GM18951 (cell line): ENCODE measurements around the gene OR14J1.
"Not testable (repeated sequence)": the region's sequence is repeated elsewhere in the genome, so short reads cannot be mapped to it uniquely, and the experiment has no call there.

Source experiments
- POLR2A ChIP-seq: IDR thresholded peaks from 4 replicates; pipeline ENCODE4 v1.6.1; 2011; ENCODE audit warnings: mild to moderate bottlenecking; ENCODE audit not compliant: insufficient read length, insufficient read depth; ENCODE audit errors: extremely low read depth
- in situ Hi-C: fragments of 300-500 bp; cut with MboI; formaldehyde crosslinking; loops from one replicate; pipeline ENCODE4 v1.12.0; 2022; ENCODE audit warnings: low sequenced_read_pairs, mixed read lengths, inconsistent platforms; ENCODE audit not compliant: unreplicated experiment

OR14J1 gene

GRCh38 chr6:29301316-29301715 is at the start of gene OR14J1:
Gene OR14J1 (plus strand): TSS chr6:29301701. CDS start chr6:29306690, 4,989 bp downstream.
- no peak for TF ChIP-seq POLR2A
- in situ Hi-C loops = no loop called here

- in situ Hi-C loops = no loop called here
- no peak for TF ChIP-seq POLR2A
These were observed 49.8 kb upstream of the OR14J1 start for GRCh38 chr6:29251736-29252135.

GRCh38 chr6:29255530-29255929 is 46.0 kb upstream of the OR14J1 start:
- in situ Hi-C loops = no loop called here
- no peak for TF ChIP-seq POLR2A

GRCh38 chr6:29259721-29260120 is 41.8 kb upstream of the OR14J1 start:
- no peak for TF ChIP-seq POLR2A
- in situ Hi-C loops = no loop called here

- TF ChIP-seq POLR2A = no peak
- in situ Hi-C loops = no loop called here
These were observed 38.5 kb upstream of the OR14J1 start for GRCh38 chr6:29263001-29263400.

- in situ Hi-C loops = no loop called here
- no peak for TF ChIP-seq POLR2A
These were observed 7.0 kb upstream of the OR14J1 start for GRCh38 chr6:29294499-29294914.

GRCh38 chr6:29295181-29295585 is 6.3 kb upstream of the OR14J1 start:
- TF ChIP-seq POLR2A = no peak
- in situ Hi-C loops = no loop called here

GRCh38 chr6:29295623-29296022 is 5.9 kb upstream of the OR14J1 start:
- no peak for TF ChIP-seq POLR2A
- in situ Hi-C loops = no loop called here

GRCh38 chr6:29319931-29320330 is 18.4 kb downstream of the OR14J1 start:
- in situ Hi-C loops = no loop called here

GRCh38 chr6:29323332-29323731 is 21.8 kb downstream of the OR14J1 start:
- in situ Hi-C loops = not testable (repeated sequence)

More at GRCh38 chr6:29319931-29320330, 18.4 kb downstream of the OR14J1 start:
- TF ChIP-seq POLR2A = no peak

- in situ Hi-C loops = no loop called here
- TF ChIP-seq POLR2A = no peak
These were observed 24.3 kb downstream of the OR14J1 start for GRCh38 chr6:29325777-29326176.

GRCh38 chr6:29332676-29333075 is 31.2 kb downstream of the OR14J1 start:
- in situ Hi-C loops = no loop called here
- TF ChIP-seq POLR2A = no peak

GRCh38 chr6:29336269-29336668 is 34.8 kb downstream of the OR14J1 start:
- TF ChIP-seq POLR2A = no peak
- in situ Hi-C loops = no loop called here

- in situ Hi-C loops = no loop called here
- TF ChIP-seq POLR2A = no peak
These were observed 43.9 kb downstream of the OR14J1 start for GRCh38 chr6:29345380-29345779.

- in situ Hi-C loops = not testable (repeated sequence)
These were observed 47.8 kb downstream of the OR14J1 start for GRCh38 chr6:29349348-29349747.
